SK-N-SH treated with all-trans-retinoic acid at 6 μM for 48 hours (cell line): ENCODE results near the gene SLC52A3.
"Not testable (repeated sequence)": the region's sequence is repeated elsewhere in the genome, so short reads cannot be mapped to it uniquely, and the experiment has no call there.

Source experiments
- ATAC-seq: fragments of 200-7000 bp; cut with Tn5 transposase; 3 replicates; pipeline ENCODE4 v1.9.1; 2020; ENCODE audit warnings: mild to moderate bottlenecking, moderate library complexity
- ARNTL ChIP-seq: fragments of 450-650 bp; formaldehyde crosslinking; IDR thresholded peaks from 2 replicates; pipeline ENCODE4 v1.5.0; 2020; ENCODE audit warnings: low read depth, mild to moderate bottlenecking, moderate library complexity, borderline replicate concordance
- BACH2 ChIP-seq: fragments of 250-450 bp; sonication (Bioruptor Pico); IDR thresholded peaks from 2 replicates; pipeline ENCODE4 v1.9.0; 2021; ENCODE audit warnings: mild to moderate bottlenecking, borderline replicate concordance
- CSDC2 ChIP-seq: fragments of 250-450 bp; sonication (Bioruptor Pico); IDR thresholded peaks from 2 replicates; pipeline ENCODE4 v1.5.0; 2020; ENCODE audit warnings: mild to moderate bottlenecking, moderate library complexity
- ESRRG ChIP-seq: fragments of 250-450 bp; sonication (Bioruptor Pico); IDR thresholded peaks from 2 replicates; pipeline ENCODE4 v1.6.1; 2021; ENCODE audit warnings: mild to moderate bottlenecking
- GLIS3 ChIP-seq: fragments of 250-450 bp; sonication (Bioruptor Pico); IDR thresholded peaks from 2 replicates; pipeline ENCODE4 v1.5.0; 2020; ENCODE audit warnings: mild to moderate bottlenecking, moderate library complexity
- ISL1 ChIP-seq: fragments of 250-450 bp; sonication (Bioruptor Pico); IDR thresholded peaks from 2 replicates; pipeline ENCODE4 v2.1.2; 2022; ENCODE audit warnings: mild to moderate bottlenecking, moderate library complexity
- OSR1 ChIP-seq: fragments of 250-450 bp; sonication (Bioruptor Pico); IDR thresholded peaks from 2 replicates; pipeline ENCODE4 v1.8.0; 2022; ENCODE audit warnings: moderate library complexity, mild to moderate bottlenecking, inconsistent platforms
- PPARA ChIP-seq: fragments of 250-450 bp; sonication (Bioruptor Pico); IDR thresholded peaks from 2 replicates; pipeline ENCODE4 v1.5.0; 2020; ENCODE audit warnings: mild to moderate bottlenecking, borderline replicate concordance
- SNAI2 ChIP-seq: fragments of 250-450 bp; sonication (Bioruptor Pico); IDR thresholded peaks from 2 replicates; pipeline ENCODE4 v1.5.0; 2020; ENCODE audit warnings: mild to moderate bottlenecking, moderate library complexity
- TCF4 ChIP-seq: fragments of 250-450 bp; sonication (Bioruptor Pico); IDR thresholded peaks from 2 replicates; pipeline ENCODE4 v1.8.0; 2021; ENCODE audit warnings: mild to moderate bottlenecking, moderate library complexity, borderline replicate concordance
- TOX ChIP-seq: fragments of 250-450 bp; sonication (Bioruptor Pico); IDR thresholded peaks from 2 replicates; pipeline ENCODE4 v1.8.0; 2021; ENCODE audit warnings: mild to moderate bottlenecking, moderate library complexity, borderline replicate concordance
- ZFP3 ChIP-seq: fragments of 250-450 bp; sonication (Bioruptor Pico); IDR thresholded peaks from 2 replicates; pipeline ENCODE4 v1.5.0; 2020; ENCODE audit warnings: mild to moderate bottlenecking, moderate library complexity
- ZFP30 ChIP-seq: fragments of 450-650 bp; formaldehyde crosslinking; IDR thresholded peaks from 2 replicates; pipeline ENCODE4 v1.5.0; 2022; ENCODE audit warnings: mild to moderate bottlenecking, moderate library complexity
- ZNF565 ChIP-seq: fragments of 450-650 bp; formaldehyde crosslinking; conservative IDR thresholded peaks from 2 replicates; pipeline ENCODE4 v1.5.0; 2020; ENCODE audit warnings: low read depth, mild to moderate bottlenecking, moderate library complexity
- ZNF70 ChIP-seq: fragments of 450-650 bp; formaldehyde crosslinking; IDR thresholded peaks from 2 replicates; pipeline ENCODE4 v1.5.0; 2020; ENCODE audit warnings: mild to moderate bottlenecking, moderate library complexity
- ZNF8 ChIP-seq: fragments of 450-650 bp; formaldehyde crosslinking; IDR thresholded peaks from 2 replicates; pipeline ENCODE4 v1.5.0; 2020; ENCODE audit warnings: mild to moderate bottlenecking, moderate library complexity
- TF ChIP-seq, protein P1 (sequence below): fragments of 250-450 bp; sonication (Bioruptor Pico); IDR thresholded peaks from 2 replicates; pipeline ENCODE4 v1.5.1; 2020; ENCODE audit warnings: low read depth, mild to moderate bottlenecking, moderate library complexity
- TF ChIP-seq, protein P2 (sequence below): fragments of 250-450 bp; sonication (Bioruptor Pico); IDR thresholded peaks from 2 replicates; pipeline ENCODE4 v1.5.0; 2020; ENCODE audit warnings: mild to moderate bottlenecking, moderate library complexity
- TF ChIP-seq, protein P3 (sequence below): fragments of 250-450 bp; sonication (Bioruptor Pico); IDR thresholded peaks from 2 replicates; pipeline ENCODE4 v1.8.0; 2021; ENCODE audit warnings: low read depth, mild to moderate bottlenecking, moderate library complexity, borderline replicate concordance
- TF ChIP-seq, protein P4 (sequence below): fragments of 250-450 bp; sonication (Bioruptor Pico); IDR thresholded peaks from 2 replicates; pipeline ENCODE4 v1.8.0; 2020; ENCODE audit warnings: mild to moderate bottlenecking, moderate library complexity, borderline replicate concordance

Gene SLC52A3

DNA sequence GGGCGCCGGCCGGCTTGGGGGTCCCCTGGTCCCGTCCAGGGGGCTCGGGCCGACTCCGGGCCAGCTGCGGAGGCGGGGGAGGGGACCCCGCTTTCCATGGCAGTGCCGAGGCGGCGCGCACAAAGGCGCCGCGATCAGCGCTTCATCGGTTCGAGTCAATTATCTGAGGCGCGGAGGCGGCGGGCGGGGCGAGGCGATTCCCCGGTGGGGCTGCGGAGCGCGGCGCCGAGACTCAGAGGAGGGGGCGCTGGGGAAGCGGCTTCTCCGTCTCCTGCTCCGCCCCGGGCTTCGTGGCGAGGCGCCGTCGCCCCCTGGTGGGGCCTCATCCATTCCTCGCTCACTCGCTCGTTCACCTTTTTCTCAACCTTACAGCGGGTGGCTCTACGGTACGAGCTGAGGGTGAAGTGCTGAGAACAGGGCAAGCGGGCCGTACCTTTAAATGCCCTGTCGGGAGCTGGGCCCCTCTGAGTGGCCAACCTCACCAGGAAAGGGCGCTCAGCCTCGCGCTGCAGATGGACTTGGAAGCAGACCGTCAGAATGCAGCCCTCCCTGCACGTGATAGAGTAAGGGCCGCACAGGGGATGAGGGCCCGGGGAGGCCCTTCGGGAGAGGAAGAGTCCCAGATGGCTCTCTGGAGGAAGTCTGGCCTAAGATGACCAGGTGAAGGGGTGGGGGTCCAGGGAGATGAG lies 39.9 kb downstream of the SLC52A3 start:
- no peak for TF ChIP-seq ZNF8 (CRISPR knock-in tag)
- TF ChIP-seq, protein P1, sequence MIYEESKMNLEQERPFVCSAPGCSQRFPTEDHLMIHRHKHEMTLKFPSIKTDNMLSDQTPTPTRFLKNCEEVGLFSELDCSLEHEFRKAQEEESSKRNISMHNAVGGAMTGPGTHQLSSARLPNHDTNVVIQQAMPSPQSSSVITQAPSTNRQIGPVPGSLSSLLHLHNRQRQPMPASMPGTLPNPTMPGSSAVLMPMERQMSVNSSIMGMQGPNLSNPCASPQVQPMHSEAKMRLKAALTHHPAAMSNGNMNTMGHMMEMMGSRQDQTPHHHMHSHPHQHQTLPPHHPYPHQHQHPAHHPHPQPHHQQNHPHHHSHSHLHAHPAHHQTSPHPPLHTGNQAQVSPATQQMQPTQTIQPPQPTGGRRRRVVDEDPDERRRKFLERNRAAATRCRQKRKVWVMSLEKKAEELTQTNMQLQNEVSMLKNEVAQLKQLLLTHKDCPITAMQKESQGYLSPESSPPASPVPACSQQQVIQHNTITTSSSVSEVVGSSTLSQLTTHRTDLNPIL (CRISPR knock-in tag): no peak
- ATAC-seq: peak; percentile 95

DNA sequence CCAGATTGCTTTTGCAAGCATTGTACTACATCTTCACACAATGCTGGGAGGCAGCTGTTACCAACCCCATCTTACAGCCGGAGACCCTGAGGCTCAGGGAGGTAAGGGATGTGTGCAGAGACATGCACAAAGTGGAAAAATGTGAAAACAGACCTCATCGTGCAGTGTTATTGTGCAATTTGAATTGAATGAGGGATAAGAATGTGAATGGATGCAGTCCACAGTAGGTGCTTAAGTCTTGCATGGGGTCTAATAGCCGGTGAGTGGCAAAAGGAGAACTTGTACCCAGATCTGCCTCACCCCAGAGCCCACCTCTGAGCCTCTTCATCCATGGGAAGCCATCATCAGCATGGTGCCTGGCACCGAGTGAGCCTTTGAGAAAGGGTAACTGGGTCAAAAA lies 42.1 kb downstream of the SLC52A3 start:
- ATAC-seq: no peak
- no peak for TF ChIP-seq ZNF70 (CRISPR knock-in tag)
- TF ChIP-seq ESRRG: no peak
- TF ChIP-seq ARNTL (CRISPR knock-in tag): no peak
- no peak for TF ChIP-seq BACH2 (CRISPR knock-in tag)
- TF ChIP-seq TOX (CRISPR knock-in tag): no peak
- TF ChIP-seq ZNF565 (CRISPR knock-in tag): no peak
- no peak for TF ChIP-seq CSDC2 (CRISPR knock-in tag)
- TF ChIP-seq, protein P2, sequence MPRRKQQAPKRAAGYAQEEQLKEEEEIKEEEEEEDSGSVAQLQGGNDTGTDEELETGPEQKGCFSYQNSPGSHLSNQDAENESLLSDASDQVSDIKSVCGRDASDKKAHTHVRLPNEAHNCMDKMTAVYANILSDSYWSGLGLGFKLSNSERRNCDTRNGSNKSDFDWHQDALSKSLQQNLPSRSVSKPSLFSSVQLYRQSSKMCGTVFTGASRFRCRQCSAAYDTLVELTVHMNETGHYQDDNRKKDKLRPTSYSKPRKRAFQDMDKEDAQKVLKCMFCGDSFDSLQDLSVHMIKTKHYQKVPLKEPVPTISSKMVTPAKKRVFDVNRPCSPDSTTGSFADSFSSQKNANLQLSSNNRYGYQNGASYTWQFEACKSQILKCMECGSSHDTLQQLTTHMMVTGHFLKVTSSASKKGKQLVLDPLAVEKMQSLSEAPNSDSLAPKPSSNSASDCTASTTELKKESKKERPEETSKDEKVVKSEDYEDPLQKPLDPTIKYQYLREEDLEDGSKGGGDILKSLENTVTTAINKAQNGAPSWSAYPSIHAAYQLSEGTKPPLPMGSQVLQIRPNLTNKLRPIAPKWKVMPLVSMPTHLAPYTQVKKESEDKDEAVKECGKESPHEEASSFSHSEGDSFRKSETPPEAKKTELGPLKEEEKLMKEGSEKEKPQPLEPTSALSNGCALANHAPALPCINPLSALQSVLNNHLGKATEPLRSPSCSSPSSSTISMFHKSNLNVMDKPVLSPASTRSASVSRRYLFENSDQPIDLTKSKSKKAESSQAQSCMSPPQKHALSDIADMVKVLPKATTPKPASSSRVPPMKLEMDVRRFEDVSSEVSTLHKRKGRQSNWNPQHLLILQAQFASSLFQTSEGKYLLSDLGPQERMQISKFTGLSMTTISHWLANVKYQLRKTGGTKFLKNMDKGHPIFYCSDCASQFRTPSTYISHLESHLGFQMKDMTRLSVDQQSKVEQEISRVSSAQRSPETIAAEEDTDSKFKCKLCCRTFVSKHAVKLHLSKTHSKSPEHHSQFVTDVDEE (CRISPR knock-in tag): no peak
- no peak for TF ChIP-seq SNAI2 (CRISPR knock-in tag)
- TF ChIP-seq, protein P3, sequence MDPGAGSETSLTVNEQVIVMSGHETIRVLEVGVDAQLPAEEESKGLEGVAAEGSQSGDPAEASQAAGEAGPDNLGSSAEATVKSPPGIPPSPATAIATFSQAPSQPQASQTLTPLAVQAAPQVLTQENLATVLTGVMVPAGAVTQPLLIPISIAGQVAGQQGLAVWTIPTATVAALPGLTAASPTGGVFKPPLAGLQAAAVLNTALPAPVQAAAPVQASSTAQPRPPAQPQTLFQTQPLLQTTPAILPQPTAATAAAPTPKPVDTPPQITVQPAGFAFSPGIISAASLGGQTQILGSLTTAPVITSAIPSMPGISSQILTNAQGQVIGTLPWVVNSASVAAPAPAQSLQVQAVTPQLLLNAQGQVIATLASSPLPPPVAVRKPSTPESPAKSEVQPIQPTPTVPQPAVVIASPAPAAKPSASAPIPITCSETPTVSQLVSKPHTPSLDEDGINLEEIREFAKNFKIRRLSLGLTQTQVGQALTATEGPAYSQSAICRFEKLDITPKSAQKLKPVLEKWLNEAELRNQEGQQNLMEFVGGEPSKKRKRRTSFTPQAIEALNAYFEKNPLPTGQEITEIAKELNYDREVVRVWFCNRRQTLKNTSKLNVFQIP (CRISPR knock-in tag): no peak
- no peak for TF ChIP-seq OSR1 (CRISPR knock-in tag)
- no peak for TF ChIP-seq GLIS3 (CRISPR knock-in tag)
- no peak for TF ChIP-seq ZFP3 (CRISPR knock-in tag)
- no peak for TF ChIP-seq ZFP30

DNA sequence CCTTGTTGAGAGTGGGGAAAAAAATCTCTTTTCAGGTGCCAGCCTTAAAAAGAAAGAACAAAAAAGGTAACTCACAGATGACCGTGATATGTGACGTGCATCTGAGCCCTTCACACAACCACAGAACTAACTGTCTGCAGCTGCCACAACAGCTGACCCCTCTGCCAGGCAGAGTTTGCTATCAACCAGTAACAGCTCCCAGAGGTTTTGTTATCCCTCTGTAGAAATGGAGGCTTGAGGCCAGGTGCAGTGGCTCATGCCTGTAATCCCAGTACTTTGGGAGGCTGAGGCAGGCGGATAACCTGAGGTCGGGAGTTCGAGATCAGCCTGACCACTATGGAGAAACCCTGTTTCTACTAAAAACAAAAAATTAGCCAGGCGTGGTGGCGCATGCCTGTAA lies 42.8 kb downstream of the SLC52A3 start:
- TF ChIP-seq CSDC2 (CRISPR knock-in tag): no peak
- TF ChIP-seq ZNF8 (CRISPR knock-in tag): no peak
- TF ChIP-seq ZNF70 (CRISPR knock-in tag): no peak
- TF ChIP-seq, protein P1 (CRISPR knock-in tag): no peak
- no peak for TF ChIP-seq GLIS3 (CRISPR knock-in tag)
- no peak for TF ChIP-seq TCF4 (CRISPR knock-in tag)
- TF ChIP-seq, protein P3 (CRISPR knock-in tag): no peak
- TF ChIP-seq, protein P2 (CRISPR knock-in tag): no peak
- TF ChIP-seq OSR1 (CRISPR knock-in tag): no peak
- TF ChIP-seq, protein P4, sequence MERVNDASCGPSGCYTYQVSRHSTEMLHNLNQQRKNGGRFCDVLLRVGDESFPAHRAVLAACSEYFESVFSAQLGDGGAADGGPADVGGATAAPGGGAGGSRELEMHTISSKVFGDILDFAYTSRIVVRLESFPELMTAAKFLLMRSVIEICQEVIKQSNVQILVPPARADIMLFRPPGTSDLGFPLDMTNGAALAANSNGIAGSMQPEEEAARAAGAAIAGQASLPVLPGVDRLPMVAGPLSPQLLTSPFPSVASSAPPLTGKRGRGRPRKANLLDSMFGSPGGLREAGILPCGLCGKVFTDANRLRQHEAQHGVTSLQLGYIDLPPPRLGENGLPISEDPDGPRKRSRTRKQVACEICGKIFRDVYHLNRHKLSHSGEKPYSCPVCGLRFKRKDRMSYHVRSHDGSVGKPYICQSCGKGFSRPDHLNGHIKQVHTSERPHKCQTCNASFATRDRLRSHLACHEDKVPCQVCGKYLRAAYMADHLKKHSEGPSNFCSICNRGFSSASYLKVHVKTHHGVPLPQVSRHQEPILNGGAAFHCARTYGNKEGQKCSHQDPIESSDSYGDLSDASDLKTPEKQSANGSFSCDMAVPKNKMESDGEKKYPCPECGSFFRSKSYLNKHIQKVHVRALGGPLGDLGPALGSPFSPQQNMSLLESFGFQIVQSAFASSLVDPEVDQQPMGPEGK (CRISPR knock-in tag): no peak
- no peak for TF ChIP-seq TOX (CRISPR knock-in tag)
- no peak for TF ChIP-seq ZFP30
- TF ChIP-seq ZNF565 (CRISPR knock-in tag): no peak
- TF ChIP-seq ISL1: no peak
- no peak for TF ChIP-seq BACH2 (CRISPR knock-in tag)
- TF ChIP-seq ZFP3 (CRISPR knock-in tag): no peak
- TF ChIP-seq PPARA (CRISPR knock-in tag): no peak
- no peak for ATAC-seq

DNA sequence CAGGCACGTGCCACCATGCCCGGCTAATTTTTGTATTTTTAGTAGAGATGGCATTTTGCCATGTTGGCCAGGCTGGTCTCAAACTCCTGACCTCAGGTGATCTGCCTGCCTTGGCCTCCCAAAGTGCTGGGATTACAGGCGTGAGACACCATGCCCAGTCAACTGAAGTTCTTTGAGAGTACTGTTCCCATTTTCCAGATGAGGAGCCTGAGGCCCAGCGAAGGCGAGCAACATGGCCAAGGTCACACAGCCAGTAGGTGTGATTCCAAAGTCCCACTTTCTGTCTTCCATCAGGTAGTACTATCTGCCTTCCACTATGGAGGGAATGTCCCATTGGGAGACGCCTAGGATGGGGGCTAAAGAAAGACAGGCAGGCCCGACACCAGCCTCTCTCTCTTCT lies 43.5 kb downstream of the SLC52A3 start:
- not testable (repeated sequence) for ATAC-seq
